HG02885 (cell line): ENCODE results near the gene FBXO36.

Experiments used
- ATAC-seq: cut with Tn5 transposase; IDR thresholded peaks from one replicate; pipeline ENCODE4 v1.9.1; 2021; ENCODE audit warnings: mild to moderate bottlenecking; ENCODE audit not compliant: unreplicated experiment, poor library complexity

The FBXO36 gene

GRCh38 chr2:230043025-230043424 lies 120.7 kb downstream of the FBXO36 start:
- ATAC-seq: no peak

GRCh38 chr2:230043461-230043860 lies 121.2 kb downstream of the FBXO36 start:
- no peak for ATAC-seq

DNA sequence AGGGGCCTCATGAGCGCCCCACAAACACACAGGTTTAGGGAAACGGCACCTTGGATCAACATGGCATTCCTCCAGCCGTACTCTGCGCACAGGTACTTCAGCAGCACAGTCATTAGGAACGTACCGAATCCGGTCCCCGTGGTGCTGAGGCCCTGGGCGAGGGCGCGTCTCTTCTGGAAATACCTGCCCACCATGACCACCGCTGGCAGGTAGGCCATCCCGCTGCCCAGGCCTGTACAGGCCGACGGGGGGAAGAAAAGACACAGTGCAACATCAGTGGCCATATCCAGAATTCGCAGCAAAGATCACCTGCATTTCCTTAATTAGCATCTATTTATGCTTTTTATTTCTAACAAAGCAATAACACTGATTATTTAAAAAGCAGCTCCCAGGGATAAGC lies 124.2 kb downstream of the FBXO36 start:
- no peak for ATAC-seq

DNA sequence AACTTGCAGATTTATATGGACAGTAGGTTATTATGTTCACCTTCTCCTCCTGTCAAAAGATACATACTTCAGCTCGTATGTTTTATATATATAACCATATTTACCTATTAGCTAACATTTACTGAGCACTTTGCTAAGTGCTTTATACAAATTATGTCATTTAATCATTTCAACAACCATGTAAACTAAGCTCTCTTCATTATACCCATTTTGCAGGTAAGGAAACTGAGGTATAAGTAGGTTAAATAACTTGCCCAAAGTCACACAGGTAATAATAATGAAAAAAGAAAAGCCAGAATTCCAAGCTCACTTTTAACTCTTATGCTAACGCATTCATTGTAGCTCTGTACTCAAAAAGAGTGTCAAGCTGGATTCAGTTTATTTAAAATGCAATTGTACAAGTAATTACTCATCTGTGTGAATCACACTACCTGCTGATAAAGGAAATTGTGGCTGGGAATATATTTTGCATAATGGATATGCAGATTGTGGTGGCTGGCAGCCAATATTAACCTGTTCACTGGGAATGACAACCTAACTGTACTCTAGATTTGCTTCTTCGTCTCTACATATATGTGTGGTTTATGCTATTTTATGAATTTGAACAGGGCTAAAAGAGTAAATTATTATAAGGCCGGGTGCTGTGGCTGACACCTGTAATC lies 125.8 kb downstream of the FBXO36 start:
- no peak for ATAC-seq

GRCh38 chr2:230050136-230050535 lies 127.8 kb downstream of the FBXO36 start:
- no peak for ATAC-seq

DNA sequence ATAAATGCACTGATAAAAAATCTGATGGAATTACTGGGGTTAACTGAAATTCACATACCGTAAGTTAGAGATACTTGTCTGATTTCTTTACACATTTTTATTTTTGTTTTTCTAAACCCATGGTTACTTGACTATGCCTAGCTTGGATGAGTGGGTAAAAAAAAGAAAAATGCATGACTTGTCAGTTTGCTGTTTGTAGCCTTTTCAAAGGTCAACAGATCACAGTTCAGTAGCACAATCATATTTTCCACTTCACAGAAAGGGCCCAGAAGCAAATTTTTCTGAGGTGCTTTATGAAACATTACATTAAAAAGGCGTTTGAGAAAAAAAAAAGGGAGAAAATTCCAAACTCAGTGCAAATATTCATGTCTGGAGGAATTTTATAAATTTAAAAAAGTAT lies 130.0 kb downstream of the FBXO36 start:
- ATAC-seq: no peak

DNA sequence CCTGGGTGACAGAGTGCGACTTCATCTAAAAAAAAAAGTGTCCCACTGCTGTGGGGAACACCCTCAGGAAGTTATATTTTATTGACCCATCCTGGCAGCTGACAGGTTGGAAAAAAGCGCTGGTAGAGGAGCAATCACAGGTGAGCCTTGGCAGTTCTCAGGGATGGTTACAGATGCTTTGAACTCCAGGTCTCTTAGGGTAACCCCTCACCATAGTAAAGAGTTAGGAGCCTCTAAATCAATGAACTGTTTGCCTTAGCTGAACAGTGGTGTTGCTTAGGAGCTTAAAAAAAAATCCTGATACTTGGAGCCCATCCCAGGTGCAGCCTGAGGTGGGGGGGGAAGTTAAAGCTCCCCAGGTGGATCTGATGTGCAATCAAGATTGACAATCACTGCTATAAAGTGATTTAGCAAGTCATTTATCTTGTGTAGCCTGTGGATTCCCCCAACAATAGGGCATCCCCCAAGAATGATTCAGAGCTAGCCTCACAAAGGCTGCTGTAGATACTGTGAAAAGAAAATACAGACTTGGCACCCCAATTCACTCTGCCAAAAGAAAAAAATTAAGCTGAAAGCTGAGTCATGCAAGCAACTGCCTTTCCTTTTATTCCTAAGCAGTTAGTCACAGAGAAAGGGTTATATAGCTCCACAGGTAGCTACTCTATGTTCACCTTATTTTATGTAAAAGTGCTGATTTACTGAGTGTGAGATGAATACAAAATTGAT lies 131.6 kb downstream of the FBXO36 start:
- no peak for ATAC-seq

GRCh38 chr2:230060672-230061293 lies 138.5 kb downstream of the FBXO36 start:
- no peak for ATAC-seq
